ENCODE measurements around the gene PRKN. TPM values are rescaled to one million over a fixed set of nuclear protein-coding genes. Genes with fewer than 3 reads are reported as not detected.

Gene PRKN
- total and polyA plus RNA-seq, 2 donors (not counting 3 experiments of a cell fraction or from before 2014, with no cell fraction given), result 0.06 TPM; not detected in 1

- no peak for TF ChIP-seq POLR2AphosphoS5 (IDR thresholded peaks at IDR 0.05; ENCODE audit: insufficient read depth, low read depth, low read length)
- TF ChIP-seq EZH2 (IDR thresholded peaks at IDR 0.05; ENCODE audit: borderline replicate concordance, low read depth, low read length, severe bottlenecking), result no peak
- TF ChIP-seq MAX (IDR thresholded peaks at IDR 0.05; ENCODE audit: insufficient read depth, insufficient read length), result no peak
- no peak for TF ChIP-seq POLR2A (IDR thresholded peaks at IDR 0.05; ENCODE audit: low read depth, low read length)
- no peak overlapping the region for H2AFZ ChIP-seq (ENCODE audit: low read depth, low read length)
- no peak overlapping the region for H3K9ac ChIP-seq (replicated peaks; ENCODE audit: extremely low read depth, insufficient read depth, low read length)
- no peaks in the 10 kb centered on the region for H3K79me2 ChIP-seq (ENCODE audit: control insufficient read depth, insufficient read depth, low read length)
- dilution Hi-C loops (cut with MboI; ENCODE audit: extremely low pct_ligation_motif_present, low sequenced_read_pairs), result no loop called here
- no peak overlapping the region for H3K4me2 ChIP-seq (ENCODE audit: insufficient read depth, low read length)
- H4K20me1 ChIP-seq (replicated peaks; ENCODE audit: control insufficient read depth, extremely low read depth, insufficient read depth, low read length), result no peaks in the 10 kb centered on the region
- H3K36me3 ChIP-seq (ENCODE audit: control insufficient read depth in 2 of 2, extremely low read depth in 1 of 2, insufficient read depth in 2 of 2, low read length in 2 of 2), result no peaks in the 10 kb centered on the region
- intact Hi-C loops (cut with micrococcal nuclease), result no loop called here
- CTCF ChIA-PET, result no interaction called here
- no peak overlapping the region for H3K4me3 ChIP-seq (replicated peaks in 1 of 3; ENCODE audit: insufficient read depth in 1 of 3, low read depth in 1 of 3, low read length in 3 of 3)
- no peak overlapping the region for H3K27ac ChIP-seq (ENCODE audit: insufficient read depth, low read depth, low read length)
- no peaks in the 10 kb centered on the region for H3K27me3 ChIP-seq (ENCODE audit: control insufficient read depth in 2 of 2, insufficient read depth in 2 of 2, low read length in 2 of 2)
- POLR2A ChIA-PET, result no interaction called here
- no TSS peak for BruUV-seq (replicated peaks)
- no peaks in the 10 kb centered on the region for H3K9me3 ChIP-seq (replicated peaks; ENCODE audit: control insufficient read depth, insufficient read depth, low read length)
- DNase-seq (ENCODE audit: low read depth, low spot score) (no peak), FAIRE-seq (no peak)
- H3K9me1 ChIP-seq (replicated peaks; ENCODE audit: control insufficient read depth, extremely low read depth, insufficient read depth, low read length), result no peaks in the 10 kb centered on the region
- H3K4me1 ChIP-seq (ENCODE audit: control insufficient read depth, extremely low read depth, insufficient read depth, low read length), result no peaks in the 10 kb centered on the region
Observed at GRCh38 chr6:161984713-161985112, 742.9 kb downstream of the PRKN start.

DNA sequence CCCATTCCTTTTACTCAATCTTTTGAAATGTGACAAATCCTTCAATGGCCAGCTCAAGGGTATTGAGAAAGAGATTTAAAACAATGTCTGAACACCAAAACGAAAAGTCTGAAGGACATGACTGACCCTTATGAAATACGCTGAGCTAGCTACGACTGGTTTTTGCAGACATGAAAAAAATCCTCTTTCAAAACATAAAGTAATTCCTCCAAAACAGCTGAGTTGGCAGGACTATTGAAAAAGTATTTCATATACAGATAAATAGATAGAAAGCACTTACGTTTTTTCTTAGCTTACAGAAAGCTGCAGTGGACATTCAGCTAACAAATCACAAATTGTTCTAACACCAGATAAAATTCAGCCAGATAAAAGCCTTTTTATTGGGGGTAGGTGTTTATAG is 751.0 kb downstream of the PRKN start:
- POLR2A ChIA-PET, result no interaction called here
- dilution Hi-C loops (cut with MboI; ENCODE audit: extremely low pct_ligation_motif_present, low sequenced_read_pairs), result no loop called here
- FAIRE-seq, result no peak

More for the DNA sequence above, 751.0 kb downstream of the PRKN start:
- H3K4me3 ChIP-seq (replicated peaks in 1 of 3; ENCODE audit: insufficient read depth in 1 of 3, low read depth in 1 of 3, low read length in 3 of 3), result no peak overlapping the region
- H3K9me3 ChIP-seq (replicated peaks; ENCODE audit: control insufficient read depth, insufficient read depth, low read length), result no peaks in the 10 kb centered on the region
- intact Hi-C loops (cut with micrococcal nuclease), result no loop called here
- no peak overlapping the region for H3K4me2 ChIP-seq (ENCODE audit: insufficient read depth, low read length)
- DNase-seq (ENCODE audit: low read depth, low spot score), result no peak
- H2AFZ ChIP-seq (ENCODE audit: low read depth, low read length), result no peak overlapping the region
- BruUV-seq (replicated peaks), result no TSS peak
- no peaks in the 10 kb centered on the region for H4K20me1 ChIP-seq (replicated peaks; ENCODE audit: control insufficient read depth, extremely low read depth, insufficient read depth, low read length)
- no peaks in the 10 kb centered on the region for H3K36me3 ChIP-seq (ENCODE audit: control insufficient read depth in 2 of 2, extremely low read depth in 1 of 2, insufficient read depth in 2 of 2, low read length in 2 of 2)
- no peaks in the 10 kb centered on the region for H3K79me2 ChIP-seq (ENCODE audit: control insufficient read depth, insufficient read depth, low read length)
- TF ChIP-seq FOS (IDR thresholded peaks at IDR 0.05; ENCODE audit: borderline replicate concordance, insufficient read depth, low read length), result no peak
- no peak for TF ChIP-seq GATA2 (IDR thresholded peaks at IDR 0.05; ENCODE audit: insufficient read depth, insufficient read length, low read depth, low read length)
- no peak for TF ChIP-seq MAX (IDR thresholded peaks at IDR 0.05; ENCODE audit: insufficient read depth, insufficient read length)
- TF ChIP-seq CTCF (IDR thresholded peaks at IDR 0.05; ENCODE audit: extremely low read depth in 1 of 2, insufficient read depth in 1 of 2, low read depth in 1 of 2, low read length in 2 of 2), result no peak
- no peak for TF ChIP-seq EZH2 (IDR thresholded peaks at IDR 0.05; ENCODE audit: borderline replicate concordance, low read depth, low read length, severe bottlenecking)
- TF ChIP-seq POLR2AphosphoS5 (IDR thresholded peaks at IDR 0.05; ENCODE audit: insufficient read depth, low read depth, low read length), result no peak
- TF ChIP-seq JUN (IDR thresholded peaks at IDR 0.05; ENCODE audit: borderline replicate concordance, insufficient read depth, insufficient read length, low read depth), result no peak
- TF ChIP-seq POLR2A (IDR thresholded peaks at IDR 0.05; ENCODE audit: low read depth, low read length), result no peak
- no peak for TF ChIP-seq MYC (IDR thresholded peaks at IDR 0.05; ENCODE audit: low read depth, low read length)
- no peaks in the 10 kb centered on the region for H3K27me3 ChIP-seq (ENCODE audit: control insufficient read depth in 2 of 2, insufficient read depth in 2 of 2, low read length in 2 of 2)
- H3K9ac ChIP-seq (replicated peaks; ENCODE audit: extremely low read depth, insufficient read depth, low read length), result no peak overlapping the region
- no peaks in the 10 kb centered on the region for H3K4me1 ChIP-seq (ENCODE audit: control insufficient read depth, extremely low read depth, insufficient read depth, low read length)
- no peak overlapping the region for H3K27ac ChIP-seq (ENCODE audit: insufficient read depth, low read depth, low read length)
- no peaks in the 10 kb centered on the region for H3K9me1 ChIP-seq (replicated peaks; ENCODE audit: control insufficient read depth, extremely low read depth, insufficient read depth, low read length)
- CTCF ChIA-PET, result no interaction called here

Data from endothelial cell of umbilical vein (primary cell).